AG04450 (cell line): ENCODE measurements around the gene EPN1. TPM values are rescaled to one million over a fixed set of nuclear protein-coding genes. Genes with fewer than 3 reads are reported as not detected.

Experiments used
- CTCF ChIA-PET: fragments of 300-600, 350-600 bp; formaldehyde crosslinking; extraction: SDS; loops from one replicate; lab custom pipeline; 2022; ENCODE audit warnings: antibody characterized with exemption, inconsistent platforms; lab: Charles Lee
- POLR2A ChIA-PET: fragments of 350-600 bp; formaldehyde crosslinking; extraction: SDS; loops from one replicate; lab custom pipeline; 2021; ENCODE audit warnings: antibody characterized with exemption, inconsistent platforms; lab: Yijun Ruan, JAX
- DNase-seq: peaks from one replicate; pipeline ENCODE4 v3.0.0-alpha.2; 2011; ENCODE audit warnings: low read depth, low spot score
- H3K27ac ChIP-seq: one replicate; pipeline ENCODE4 v1.5.1; 2012; ENCODE audit warnings: low read depth, low read length, control low read depth
- H3K27me3 ChIP-seq: one replicate; pipeline ENCODE4 v1.6.0; 2012; ENCODE audit warnings: low read length; ENCODE audit not compliant: control insufficient read depth, insufficient read depth
- H3K4me3 ChIP-seq: 2 replicates; pipeline ENCODE4 v1.5.1; 2011; ENCODE audit warnings: mild to moderate bottlenecking, low read depth, low read length, control low read depth
- H3K9me3 ChIP-seq: 2 replicates; pipeline ENCODE4 v1.5.1; 2012; ENCODE audit warnings: low read length; ENCODE audit not compliant: control insufficient read depth, insufficient read depth
- CTCF ChIP-seq: IDR thresholded peaks from 2 replicates; pipeline ENCODE4 v1.5.1; 2011; ENCODE audit warnings: low read depth, low read length, control low read depth, inconsistent platforms
- polyA plus RNA-seq: library from polyadenylated mRNA; depleted of rRNA; stranded (reverse); fragments of >200 nt; gene quantifications from 2 replicates; pipeline ENCODE4 v1.2.3, GENCODE V29; 2011

The EPN1 gene
- polyA plus RNA-seq, 1 experiment, result 32.1 TPM

GRCh38 chr19:55692681-55693081 lies 17.7 kb downstream of the EPN1 start:
- ChIA-PET CTCF (no interaction called here), POLR2A (no interaction called here)
- DNase-seq, result no peak
- Histone ChIP-seq H3K4me3 (no peak overlapping the region), H3K27ac (no peak overlapping the region), H3K27me3 (no peaks in the 10 kb centered on the region), H3K9me3 (no peaks in the 10 kb centered on the region; the same call in 1 of the 2 replicates)
- no peak for TF ChIP-seq CTCF

GRCh38 chr19:55693336-55693974 lies 18.4 kb downstream of the EPN1 start:
- Histone ChIP-seq H3K4me3 (no peak overlapping the region), H3K9me3 (no peaks in the 10 kb centered on the region; the same call in 1 of the 2 replicates), H3K27ac (no peak overlapping the region), H3K27me3 (no peaks in the 10 kb centered on the region)
- TF ChIP-seq CTCF, result no peak
- ChIA-PET CTCF (no interaction called here), POLR2A (interaction anchor here (0.6 kb wide), 1 partner anchor 56 kb away, joined by 4 read pairs; no protein-coding TSS in a partner anchor)
- no peak for DNase-seq

GRCh38 chr19:55694241-55694655 lies 19.2 kb downstream of the EPN1 start:
- ChIA-PET CTCF (no interaction called here), POLR2A (interaction anchor here (0.6 kb wide), 1 partner anchor 55 kb away, joined by 4 read pairs; no protein-coding TSS in a partner anchor)
- no peak for TF ChIP-seq CTCF
- Histone ChIP-seq H3K27me3 (no peaks in the 10 kb centered on the region), H3K4me3 (no peak overlapping the region), H3K9me3 (no peaks in the 10 kb centered on the region; the same call in 1 of the 2 replicates), H3K27ac (no peak overlapping the region)
- no peak for DNase-seq

GRCh38 chr19:55694656-55695491 lies 19.8 kb downstream of the EPN1 start:
- Histone ChIP-seq H3K27ac (no peak overlapping the region), H3K4me3 (no peak overlapping the region), H3K27me3 (no peaks in the 10 kb centered on the region), H3K9me3 (no peaks in the 10 kb centered on the region; the same call in 1 of the 2 replicates)
- TF ChIP-seq CTCF, result no peak
- POLR2A ChIA-PET, result no interaction called here
- no peak for DNase-seq
- CTCF ChIA-PET, result no interaction called here
